Esophagus mucosa (tissue), 1 donor: ENCODE measurements around the gene CETN3. TPM values are rescaled to one million over a fixed set of nuclear protein-coding genes. Genes with fewer than 3 reads are reported as not detected.

Source experiments
- total RNA-seq: library from RNA; stranded (reverse); gene quantifications from one replicate; pipeline ENCODE4 v1.2.4, GENCODE V29; 2023
- donor health status: DM: yes; HTN: yes; CAD: no.

CETN3 gene
- total RNA-seq, 1 donor from 2014 or later, result 19.2 TPM

Other genes starting within 250 kb of the CETN3 start
- 4.0 TPM for gene MBLAC2, start 65.0 kb upstream of the CETN3 start, total RNA-seq
- 7.7 TPM for gene POLR3G, start 65.1 kb upstream of the CETN3 start, total RNA-seq
- gene LYSMD3, start 119.8 kb upstream of the CETN3 start, total RNA-seq, result 7.3 TPM
- gene ADGRV1, start 149.0 kb upstream of the CETN3 start, total RNA-seq, result 3.7 TPM